IPS-NIHi7 (cell line): Measurements from ENCODE around the gene GDPD2.
"Not testable (repeated sequence)": the region's sequence is repeated elsewhere in the genome, so short reads cannot be mapped to it uniquely, and the experiment has no call there.

Experiments
- DNase-seq: peaks from one replicate; pipeline ENCODE4 v3.0.0; 2012; ENCODE audit warnings: mixed read lengths; ENCODE audit errors: extremely low spot score

The GDPD2 gene

GRCh38 chrX:70422851-70423341 is at the start of gene GDPD2:
Gene GDPD2 (plus strand): TSS chrX:70423314. CDS start chrX:70424985, 1,671 bp downstream.
- peak; percentile 57 for DNase-seq

GRCh38 chrX:70386235-70386634 is 36.9 kb upstream of the GDPD2 start:
- no peak for DNase-seq

- no peak for DNase-seq
Observed at GRCh38 chrX:70398899-70399298, 24.2 kb upstream of the GDPD2 start.

- DNase-seq: not testable (repeated sequence)
Observed at GRCh38 chrX:70400181-70400580, 22.9 kb upstream of the GDPD2 start.

GRCh38 chrX:70402721-70403120 is 20.4 kb upstream of the GDPD2 start:
- no peak for DNase-seq

GRCh38 chrX:70405003-70405402 is 18.1 kb upstream of the GDPD2 start:
- no peak for DNase-seq

GRCh38 chrX:70410921-70411320 is 12.2 kb upstream of the GDPD2 start:
- no peak for DNase-seq

GRCh38 chrX:70411475-70411874 is 11.6 kb upstream of the GDPD2 start:
- DNase-seq: no peak

- peak; percentile 49 for DNase-seq
Observed at GRCh38 chrX:70421618-70422017, 1.5 kb upstream of the GDPD2 start.

- no peak for DNase-seq
Observed at GRCh38 chrX:70423936-70424675, 992 bp downstream of the GDPD2 start.

GRCh38 chrX:70424801-70425200 is 1.7 kb downstream of the GDPD2 start:
- DNase-seq: no peak

- DNase-seq: no peak
Observed at GRCh38 chrX:70426286-70427278, 3.5 kb downstream of the GDPD2 start.

GRCh38 chrX:70427365-70427764 is 4.3 kb downstream of the GDPD2 start:
- no peak for DNase-seq

- DNase-seq: no peak
Observed at GRCh38 chrX:70429759-70430158, 6.6 kb downstream of the GDPD2 start.

- no peak for DNase-seq
Observed at GRCh38 chrX:70432936-70433847, 10.1 kb downstream of the GDPD2 start.

- DNase-seq: peak; percentile 70
Observed at GRCh38 chrX:70433848-70434351, 10.8 kb downstream of the GDPD2 start.

- peak; percentile 82 for DNase-seq
Observed at GRCh38 chrX:70434352-70434866, 11.3 kb downstream of the GDPD2 start.

- no peak for DNase-seq
Observed at GRCh38 chrX:70434914-70435586, 11.9 kb downstream of the GDPD2 start.

GRCh38 chrX:70436343-70436742 is 13.2 kb downstream of the GDPD2 start:
- peak; percentile 55 for DNase-seq

GRCh38 chrX:70437011-70437410 is 13.9 kb downstream of the GDPD2 start:
- DNase-seq: no peak
